GM12865 (cell line): ENCODE results near the gene BTNL2.

Experiments used
- DNase-seq: peaks from one replicate; pipeline ENCODE4 v3.0.0; 2010; ENCODE audit warnings: low read depth
- H3K4me3 ChIP-seq: 2 replicates; pipeline ENCODE4 v1.5.1; 2011; ENCODE audit warnings: mild to moderate bottlenecking, low read depth, low read length, control low read depth
- TF ChIP-seq, protein P1 (sequence below): IDR thresholded peaks from 2 replicates; pipeline ENCODE4 v1.5.1; 2011; ENCODE audit warnings: low read length, control low read depth, low read depth, inconsistent platforms; ENCODE audit not compliant: insufficient read depth; ENCODE audit errors: missing control alignments

BTNL2 gene

DNA sequence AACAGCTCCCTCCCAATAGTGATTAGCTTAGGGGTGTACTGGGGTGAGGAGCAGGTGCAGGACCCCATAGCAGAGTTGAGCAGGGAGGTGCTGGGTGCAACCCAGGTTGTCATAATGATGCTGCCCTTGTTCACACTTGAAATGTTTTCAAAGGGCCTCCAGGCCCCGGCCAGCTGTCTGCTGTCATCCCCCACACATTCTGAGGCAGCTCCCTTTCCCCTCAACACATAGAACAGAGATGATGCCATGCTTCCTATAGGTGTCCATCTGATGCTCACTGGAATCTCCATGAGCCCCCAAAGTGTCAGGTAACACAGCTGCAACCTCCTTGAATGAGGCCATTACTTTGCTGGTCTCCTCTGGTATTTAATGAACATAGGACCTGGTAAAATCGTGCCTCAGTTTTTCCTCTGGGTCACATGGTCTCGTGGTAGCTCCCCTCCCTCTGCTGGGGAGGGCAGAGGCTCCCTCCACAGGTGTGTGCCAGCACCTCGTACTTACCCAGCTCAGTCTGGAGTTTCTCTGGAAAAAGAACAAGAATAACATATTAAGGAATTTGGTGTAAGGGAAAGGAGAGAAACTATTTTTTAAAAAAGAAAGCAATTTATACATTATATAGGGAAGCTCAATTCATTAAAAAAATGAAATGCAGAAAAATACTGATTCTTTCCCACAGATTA, 5.6 kb downstream of the BTNL2 start:
- H3K4me3 ChIP-seq = no peak overlapping the region
- TF ChIP-seq, protein P1, sequence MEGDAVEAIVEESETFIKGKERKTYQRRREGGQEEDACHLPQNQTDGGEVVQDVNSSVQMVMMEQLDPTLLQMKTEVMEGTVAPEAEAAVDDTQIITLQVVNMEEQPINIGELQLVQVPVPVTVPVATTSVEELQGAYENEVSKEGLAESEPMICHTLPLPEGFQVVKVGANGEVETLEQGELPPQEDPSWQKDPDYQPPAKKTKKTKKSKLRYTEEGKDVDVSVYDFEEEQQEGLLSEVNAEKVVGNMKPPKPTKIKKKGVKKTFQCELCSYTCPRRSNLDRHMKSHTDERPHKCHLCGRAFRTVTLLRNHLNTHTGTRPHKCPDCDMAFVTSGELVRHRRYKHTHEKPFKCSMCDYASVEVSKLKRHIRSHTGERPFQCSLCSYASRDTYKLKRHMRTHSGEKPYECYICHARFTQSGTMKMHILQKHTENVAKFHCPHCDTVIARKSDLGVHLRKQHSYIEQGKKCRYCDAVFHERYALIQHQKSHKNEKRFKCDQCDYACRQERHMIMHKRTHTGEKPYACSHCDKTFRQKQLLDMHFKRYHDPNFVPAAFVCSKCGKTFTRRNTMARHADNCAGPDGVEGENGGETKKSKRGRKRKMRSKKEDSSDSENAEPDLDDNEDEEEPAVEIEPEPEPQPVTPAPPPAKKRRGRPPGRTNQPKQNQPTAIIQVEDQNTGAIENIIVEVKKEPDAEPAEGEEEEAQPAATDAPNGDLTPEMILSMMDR = no peak
- no peak for DNase-seq

DNA sequence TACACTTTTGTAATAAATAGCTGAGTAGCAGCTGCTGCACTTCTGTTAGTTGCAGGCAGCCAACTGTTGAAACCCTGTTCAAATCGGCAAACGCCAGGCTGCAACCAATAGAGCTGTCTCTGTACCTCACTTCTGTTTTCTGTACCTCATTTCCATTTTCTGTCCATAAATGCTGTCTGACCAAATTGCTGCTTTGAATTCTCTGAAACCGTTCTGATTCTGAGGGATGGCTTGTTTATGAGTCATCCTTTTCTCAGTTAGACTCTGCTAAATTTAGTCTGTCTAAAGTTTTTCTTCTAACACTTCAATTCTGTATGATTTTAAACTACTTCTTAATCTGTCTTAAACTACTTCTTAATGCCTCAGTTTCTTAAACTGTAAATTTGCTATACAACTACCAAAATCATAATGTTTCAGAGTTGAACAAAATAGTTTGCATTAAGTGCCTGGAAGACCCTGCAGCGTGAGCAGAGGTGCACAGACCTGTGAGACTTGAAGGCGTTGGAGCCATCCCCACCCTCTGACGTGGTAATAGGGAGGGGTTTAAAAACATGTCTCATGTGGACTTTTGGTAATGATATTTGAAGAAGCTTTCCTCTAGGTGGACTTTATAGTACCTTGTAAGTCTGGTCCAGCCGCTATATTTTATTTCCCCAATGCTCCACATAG, 9.6 kb downstream of the BTNL2 start:
- no peak overlapping the region for H3K4me3 ChIP-seq
- TF ChIP-seq, protein P1 = no peak
- DNase-seq = peak; percentile 85

DNA sequence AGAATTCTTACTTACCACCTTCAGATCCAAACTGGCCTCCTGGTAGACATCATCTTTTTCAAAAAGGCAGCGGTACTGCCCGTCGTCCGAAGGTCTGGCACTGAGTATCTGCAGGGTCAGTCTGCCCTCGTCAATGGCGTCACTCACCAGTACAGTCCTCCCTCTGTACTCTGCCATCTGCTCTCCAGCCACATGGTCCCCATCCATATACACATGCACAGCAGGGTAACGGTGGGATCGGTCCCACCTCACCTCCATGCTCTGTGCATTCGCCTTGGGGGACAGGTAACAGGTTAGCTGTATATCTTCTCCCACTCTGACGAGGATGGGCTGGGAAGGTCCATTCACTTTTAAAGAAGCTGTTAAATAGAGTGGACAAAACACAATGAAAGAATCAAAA, 11.0 kb downstream of the BTNL2 start:
- TF ChIP-seq, protein P1 = no peak
- no peak for DNase-seq
- no peak overlapping the region for H3K4me3 ChIP-seq

DNA sequence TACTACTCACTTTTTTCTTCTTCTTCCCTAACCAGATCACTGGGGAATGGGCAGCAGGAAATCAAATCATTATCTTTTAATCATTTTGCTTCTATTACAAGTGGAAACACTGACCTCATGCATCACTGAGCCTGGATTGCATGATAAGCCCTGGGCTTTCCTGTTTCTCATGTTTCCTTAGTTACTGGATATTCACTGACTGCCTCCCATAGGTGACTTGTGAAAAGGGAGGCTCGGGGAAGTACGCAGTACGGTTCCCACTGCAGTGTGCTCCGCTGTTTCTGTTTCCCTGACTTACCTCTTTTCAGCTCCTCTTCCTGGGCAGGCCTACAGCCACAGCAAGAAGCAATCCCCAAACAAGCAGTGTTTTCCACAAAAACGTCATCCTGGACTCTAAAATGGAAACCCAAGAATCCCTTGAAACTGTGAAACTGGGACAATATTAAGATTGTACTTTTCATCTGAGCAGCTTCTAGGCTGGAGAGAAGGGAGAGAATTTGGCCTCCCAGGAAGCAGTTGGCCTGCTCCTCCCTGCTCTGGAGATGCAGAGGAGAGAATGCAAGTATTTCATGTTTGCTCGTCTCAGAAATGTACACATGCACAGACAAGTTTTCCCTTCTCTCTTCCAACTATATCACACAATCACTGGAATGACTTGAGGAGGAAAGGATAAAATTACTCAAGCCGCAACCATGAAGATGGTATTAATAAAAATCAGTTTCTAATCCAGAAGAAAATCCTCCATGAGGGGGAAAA, 13.1 kb downstream of the BTNL2 start:
- TF ChIP-seq, protein P1 = no peak
- no peak overlapping the region for H3K4me3 ChIP-seq
- DNase-seq = peak; percentile 16

DNA sequence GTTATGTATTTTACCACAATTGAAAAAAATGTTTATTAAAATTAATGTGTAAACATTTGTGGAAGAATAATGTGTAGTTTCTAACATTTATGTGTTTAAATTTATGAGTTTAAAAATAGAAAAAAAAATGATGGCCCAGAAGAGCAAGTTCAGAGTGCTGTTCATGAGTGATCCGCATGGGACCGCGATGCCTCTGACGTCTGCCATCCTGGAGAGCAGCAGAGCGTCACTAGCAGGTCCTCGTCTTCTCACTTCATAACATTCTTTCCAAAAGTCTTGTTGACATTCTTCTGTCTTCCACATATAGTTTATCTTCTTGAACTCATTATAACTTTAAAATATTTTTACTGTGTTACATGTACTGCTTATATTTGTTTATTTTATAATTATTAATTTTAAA, 15.5 kb downstream of the BTNL2 start:
- no peak overlapping the region for H3K4me3 ChIP-seq
- DNase-seq = no peak
- TF ChIP-seq, protein P1 = no peak

DNA sequence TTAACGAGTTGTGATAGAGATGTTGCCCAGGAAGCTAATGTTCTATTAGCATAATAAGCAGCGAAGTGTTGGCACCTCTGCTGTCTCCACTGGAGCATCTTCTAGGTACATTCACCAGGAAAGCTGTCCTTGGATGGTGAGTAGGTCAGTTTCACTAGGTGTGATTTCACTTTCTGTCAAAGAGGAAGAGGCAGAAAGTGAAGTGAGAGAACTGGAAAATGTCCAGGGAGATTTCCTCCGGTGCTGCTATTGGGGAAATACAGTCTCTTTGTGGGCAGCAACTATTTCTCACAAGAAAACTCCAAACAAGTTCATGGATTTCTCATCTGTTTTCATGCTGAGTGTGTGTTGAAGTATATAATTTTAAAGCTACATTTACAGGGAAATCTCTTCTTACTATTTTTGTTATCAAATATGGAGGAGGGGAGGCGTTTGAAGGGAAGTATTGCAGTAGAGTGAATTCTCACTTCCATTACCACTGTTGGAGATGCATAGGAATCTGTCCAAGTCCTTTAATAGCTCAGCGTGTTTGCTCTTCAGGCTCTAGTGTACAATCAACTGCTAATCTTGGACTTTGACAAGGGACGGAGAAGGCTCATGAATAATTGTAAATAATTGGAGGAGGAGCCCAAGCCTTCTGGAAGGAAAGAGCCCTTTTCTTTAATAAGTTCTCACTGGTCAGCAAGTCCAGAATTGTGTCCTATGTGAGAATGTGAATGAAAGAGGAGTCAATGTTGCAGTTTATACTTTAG, 19.2 kb downstream of the BTNL2 start:
- no peak overlapping the region for H3K4me3 ChIP-seq
- DNase-seq = no peak
- TF ChIP-seq, protein P1 = no peak
